Head of caudate nucleus (tissue), 42 donors: ENCODE results near the gene USP6NL.

Experiments used
- DNase-seq, 42 donors: peaks; one replicate each; pipeline versions ENCODE4 v3.0.0 to v3.0.0-alpha.2; 2020 to 2021; ENCODE audit warnings: mixed read lengths in 7 of 42
- intact Hi-C: fragments of 100-400 bp; cut with DNase I; formaldehyde crosslinking; loops from one replicate; pipeline ENCODE4 v1.15.0; 2022

USP6NL gene

DNA sequence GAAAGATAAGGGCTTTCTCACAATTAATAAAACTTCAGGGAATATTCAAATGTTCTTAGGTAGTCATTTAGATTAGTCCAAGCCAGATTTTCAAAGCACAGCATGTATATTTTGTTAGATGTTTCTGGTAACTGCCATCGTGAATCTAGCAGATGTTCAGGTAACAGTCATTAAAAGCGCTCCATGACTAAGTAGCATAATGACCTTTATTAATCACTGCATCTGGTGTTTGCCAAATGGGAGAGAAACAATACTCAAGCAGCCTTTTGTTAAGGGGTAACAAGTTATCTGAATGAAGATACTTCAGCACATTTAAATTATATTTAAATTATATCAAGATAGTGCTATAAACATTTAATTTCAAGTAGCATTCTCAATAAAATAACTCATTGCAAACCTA lies 47.5 kb downstream of the USP6NL start:
- intact Hi-C loops: no loop called here
- DNase-seq: no peak

DNA sequence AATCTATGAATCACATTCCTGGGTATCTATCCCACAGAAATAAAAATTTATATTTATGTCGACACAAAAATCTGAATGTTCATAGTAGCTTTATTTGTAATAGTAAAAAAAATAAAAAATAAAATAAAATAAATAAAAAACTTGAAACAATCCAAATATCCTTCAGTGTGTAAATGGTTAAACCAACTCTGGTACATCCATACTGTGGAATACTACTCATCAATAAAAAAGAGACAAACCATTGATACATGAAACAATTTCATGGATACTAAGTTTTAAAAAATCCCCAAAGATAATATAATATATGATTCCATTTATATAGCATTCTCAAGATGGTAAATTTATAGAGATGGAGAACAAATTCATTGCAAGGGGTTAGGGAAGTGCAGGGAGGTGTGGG lies 48.6 kb downstream of the USP6NL start:
- intact Hi-C loops: no loop called here

DNA sequence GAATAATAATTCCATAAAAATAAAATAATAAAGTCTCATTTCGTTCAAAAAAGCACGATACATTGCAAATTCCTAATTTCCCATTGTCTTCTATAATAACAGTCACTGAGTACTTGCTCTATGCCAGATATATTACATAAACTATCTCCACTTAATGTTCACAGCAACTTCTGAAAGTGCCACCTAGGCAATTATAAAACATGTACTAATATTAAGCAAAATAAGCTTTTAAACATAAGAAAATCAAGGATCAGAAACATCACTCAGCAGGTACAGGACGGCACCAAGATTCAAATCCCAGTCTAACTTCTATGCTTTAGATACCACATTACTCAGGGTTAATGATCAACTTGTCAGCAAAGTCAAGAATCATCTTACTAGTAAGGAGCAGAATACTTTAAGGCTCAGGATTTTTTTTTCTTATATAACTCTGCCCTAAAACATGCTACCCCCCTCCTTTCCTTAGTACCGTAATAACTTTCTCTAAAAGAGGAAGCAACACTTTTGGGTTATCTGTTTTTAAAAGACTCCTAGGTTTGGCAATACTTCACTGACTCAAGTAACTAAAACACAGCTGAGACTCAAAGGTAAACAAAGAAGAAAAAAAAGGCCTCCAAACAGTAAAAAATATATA lies 51.3 kb downstream of the USP6NL start:
- no peak for DNase-seq
- intact Hi-C loops: no loop called here

More for the DNA sequence above, 48.6 kb downstream of the USP6NL start:
- no peak for DNase-seq

DNA sequence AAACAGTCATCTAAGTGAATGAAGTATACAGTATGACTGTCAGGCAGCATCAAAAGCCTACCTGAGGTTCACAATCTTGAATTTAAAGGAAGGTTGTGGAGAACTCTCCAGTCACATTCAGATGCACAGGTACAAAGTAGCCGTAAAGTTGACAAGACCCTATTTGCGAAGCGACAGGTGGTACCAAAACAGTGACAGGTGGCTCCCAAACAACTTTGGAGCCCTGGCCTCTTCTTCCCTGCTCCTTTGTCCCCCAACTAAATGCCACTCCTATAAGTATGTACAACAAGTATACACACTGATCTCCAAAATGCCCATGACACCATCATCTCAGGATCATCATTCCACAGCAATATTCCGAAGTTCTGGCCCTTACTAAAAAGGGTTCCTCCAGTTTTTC lies 53.5 kb downstream of the USP6NL start:
- DNase-seq: no peak
- intact Hi-C loops: no loop called here

DNA sequence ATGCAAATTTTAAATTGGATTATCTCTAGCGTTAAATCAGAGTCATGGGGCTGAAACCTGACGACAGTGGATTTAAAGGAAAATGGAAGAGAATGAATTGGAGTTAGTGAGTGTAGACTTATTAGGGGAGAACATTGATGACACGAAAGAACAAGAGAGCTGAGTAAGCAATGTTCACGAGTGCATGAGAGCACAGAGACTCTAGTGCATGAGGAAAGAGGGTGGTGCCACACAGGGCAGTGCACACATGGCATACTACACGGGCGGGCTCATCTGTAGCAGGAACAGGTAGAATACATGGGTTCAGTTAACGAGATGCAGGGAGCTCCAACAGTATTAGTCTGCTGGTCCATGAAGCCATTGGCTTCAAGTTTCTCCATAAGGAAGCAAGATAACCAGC lies 53.9 kb downstream of the USP6NL start:
- intact Hi-C loops: no loop called here
- DNase-seq: no peak

DNA sequence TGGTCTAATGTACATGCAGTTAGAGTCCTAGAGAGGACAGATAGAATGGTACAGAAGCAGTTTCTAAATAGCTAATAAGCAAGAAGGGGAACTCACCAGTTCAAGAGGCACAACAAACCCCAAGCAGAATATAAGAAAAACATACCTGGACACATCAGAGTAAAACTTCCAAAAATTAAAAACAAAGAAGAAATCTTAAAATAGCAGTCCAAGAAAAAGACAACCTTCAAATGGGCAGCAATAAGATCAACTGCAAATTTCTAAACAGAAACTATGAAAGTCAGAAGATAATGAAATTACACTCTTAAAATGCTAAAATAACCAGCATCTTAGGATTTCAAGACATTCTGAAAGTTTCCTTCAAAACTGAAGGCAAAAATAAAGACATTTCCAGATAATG lies 55.9 kb downstream of the USP6NL start:
- intact Hi-C loops: no loop called here
- DNase-seq: no peak

DNA sequence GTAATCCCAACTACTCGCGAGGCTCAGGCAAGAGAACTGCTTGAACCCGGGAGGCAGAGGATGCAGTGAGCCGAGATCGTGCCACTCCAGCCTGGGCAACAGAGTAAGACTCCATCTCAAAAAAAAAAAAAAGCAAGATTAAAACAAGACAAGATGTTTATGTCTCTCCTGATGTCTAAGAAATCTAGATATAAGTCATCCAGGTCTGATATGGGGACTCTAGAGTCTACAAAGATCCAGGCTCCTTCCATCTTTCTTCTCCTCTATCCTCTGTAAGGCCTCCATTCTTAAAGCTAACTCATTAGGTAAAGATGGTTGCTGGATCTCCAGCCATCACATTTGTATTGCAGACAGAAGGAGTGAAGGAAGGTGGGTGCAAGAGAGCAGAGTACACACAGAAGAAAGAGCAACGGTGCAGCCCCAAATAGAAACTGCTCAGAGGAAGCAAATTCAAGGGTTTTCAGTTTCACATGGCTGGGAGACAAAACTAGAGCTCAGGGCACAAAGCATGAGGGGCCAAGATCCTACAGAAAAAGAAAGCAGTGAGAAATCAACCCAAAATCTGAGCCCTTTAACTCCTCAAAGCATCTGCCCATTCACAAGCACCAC lies 57.6 kb downstream of the USP6NL start:
- DNase-seq: no peak
- intact Hi-C loops: no loop called here

DNA sequence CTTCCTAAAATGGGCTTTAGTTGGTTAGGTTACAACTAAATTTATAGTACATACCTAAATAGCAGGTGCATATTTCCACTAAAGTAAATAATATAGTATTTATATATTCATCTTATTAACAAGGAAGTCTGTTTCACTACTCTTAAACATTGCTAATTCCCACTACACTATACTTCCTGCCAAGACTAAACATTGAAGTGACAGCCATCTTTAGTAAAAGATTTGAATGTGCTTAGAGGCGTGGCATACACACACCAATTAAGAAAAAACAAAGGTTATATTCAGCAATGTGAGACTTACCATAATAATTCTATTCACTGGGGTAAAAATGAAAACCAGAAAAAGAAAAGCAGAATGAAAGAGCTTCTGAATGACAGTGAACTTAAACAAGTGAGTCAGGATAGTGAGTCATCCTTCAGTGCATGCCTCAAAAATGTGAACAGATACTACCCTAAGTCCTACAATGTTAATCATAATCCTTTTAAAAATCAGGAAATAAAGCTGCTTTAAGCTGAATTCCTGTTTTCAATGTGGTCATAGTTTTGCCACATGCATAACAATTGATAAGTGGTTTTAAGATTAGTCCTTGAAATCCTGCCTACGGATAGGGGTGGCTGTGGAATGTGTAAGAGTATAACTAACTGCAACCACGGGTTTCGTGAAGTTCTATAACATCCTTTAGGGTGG lies 59.4 kb downstream of the USP6NL start:
- intact Hi-C loops: no loop called here

DNA sequence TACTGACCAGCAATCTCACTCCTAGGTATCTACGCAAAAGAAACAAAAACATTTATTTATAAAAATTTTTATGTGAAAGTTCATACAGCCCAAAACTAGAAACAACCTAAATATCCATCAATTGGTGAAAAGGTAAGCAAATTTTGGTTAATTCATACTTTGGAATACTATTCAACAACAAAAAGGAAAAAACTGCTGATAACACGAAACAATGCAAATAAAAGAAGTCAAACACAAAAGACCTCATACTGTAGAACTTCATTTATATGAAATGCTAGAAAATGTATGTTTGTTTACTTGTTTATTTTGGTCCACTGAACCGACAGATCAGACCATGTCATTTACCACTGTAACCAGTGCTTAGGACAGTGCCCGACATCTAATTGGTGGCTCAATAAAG lies 60.3 kb downstream of the USP6NL start:
- intact Hi-C loops: no loop called here
- DNase-seq: no peak

More for the DNA sequence above, 59.4 kb downstream of the USP6NL start:
- peak in 2 of 42 donors; percentile 8 to 39 for DNase-seq

DNA sequence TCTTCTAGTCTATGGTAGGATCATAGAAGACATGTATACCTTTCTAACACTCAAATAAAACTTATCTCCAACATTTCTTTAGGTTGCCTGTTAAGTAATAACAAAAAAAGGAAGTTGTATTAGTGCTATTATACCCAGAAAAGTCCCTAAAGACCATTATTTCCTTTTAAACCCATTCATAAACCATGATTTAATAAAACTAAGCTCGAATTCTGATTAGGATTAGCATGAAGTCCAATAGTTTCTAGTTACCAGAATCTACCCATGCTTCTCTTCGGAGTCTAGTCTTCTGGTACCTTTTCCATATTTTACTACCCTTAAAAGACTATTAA lies 62.7 kb downstream of the USP6NL start:
- intact Hi-C loops: no loop called here
- no peak for DNase-seq

DNA sequence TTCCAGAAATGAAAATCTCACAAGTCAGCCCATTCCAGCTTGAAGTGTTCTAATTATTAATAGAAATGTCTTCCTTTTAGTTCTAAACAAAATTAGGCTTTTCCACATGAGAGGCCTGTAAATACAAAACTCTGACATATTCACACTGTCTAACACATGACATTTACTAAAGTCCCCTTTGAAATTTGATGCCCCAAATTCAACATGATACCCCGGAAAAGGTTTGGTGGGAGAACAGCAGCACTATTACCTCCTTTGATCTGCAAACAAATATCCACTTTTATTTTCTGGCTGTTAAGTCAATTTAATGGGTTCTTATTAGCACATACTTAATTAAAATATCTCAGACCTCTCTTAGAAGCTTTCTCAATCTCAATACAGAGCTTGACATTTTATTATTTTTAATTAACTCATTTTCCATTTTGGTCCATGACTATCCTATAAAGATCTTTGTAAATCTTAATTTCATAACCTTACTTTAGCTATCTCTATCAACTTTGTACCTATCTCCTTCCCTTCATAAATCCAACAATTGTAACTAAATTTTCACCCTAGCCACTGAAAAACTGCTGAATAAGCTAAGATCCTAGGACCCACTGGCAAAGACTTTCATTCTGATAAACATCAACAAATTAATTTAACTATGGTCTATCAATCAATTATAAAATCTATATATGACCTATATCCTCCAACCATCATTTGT lies 63.2 kb downstream of the USP6NL start:
- intact Hi-C loops: no loop called here

DNA sequence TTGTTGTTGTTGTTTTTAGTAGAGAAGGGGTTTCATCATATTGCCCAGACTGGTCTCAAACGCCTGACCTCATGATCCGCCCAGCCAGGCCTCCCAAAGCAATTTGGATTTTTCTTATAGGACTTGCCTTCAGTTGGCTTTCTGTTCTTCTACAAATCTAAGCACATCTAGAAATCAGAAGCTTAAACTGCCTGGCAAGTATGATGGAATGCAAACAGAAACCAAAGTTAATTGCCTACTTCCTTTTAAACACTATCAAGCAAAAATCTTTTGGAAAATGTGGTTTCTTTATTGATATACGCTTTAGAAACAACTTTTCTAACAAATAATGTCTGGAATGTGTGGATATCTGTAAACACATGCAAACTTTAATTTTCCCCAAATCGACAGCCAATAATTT lies 64.9 kb downstream of the USP6NL start:
- DNase-seq: no peak
- intact Hi-C loops: no loop called here

More for the DNA sequence above, 63.2 kb downstream of the USP6NL start:
- DNase-seq: no peak

DNA sequence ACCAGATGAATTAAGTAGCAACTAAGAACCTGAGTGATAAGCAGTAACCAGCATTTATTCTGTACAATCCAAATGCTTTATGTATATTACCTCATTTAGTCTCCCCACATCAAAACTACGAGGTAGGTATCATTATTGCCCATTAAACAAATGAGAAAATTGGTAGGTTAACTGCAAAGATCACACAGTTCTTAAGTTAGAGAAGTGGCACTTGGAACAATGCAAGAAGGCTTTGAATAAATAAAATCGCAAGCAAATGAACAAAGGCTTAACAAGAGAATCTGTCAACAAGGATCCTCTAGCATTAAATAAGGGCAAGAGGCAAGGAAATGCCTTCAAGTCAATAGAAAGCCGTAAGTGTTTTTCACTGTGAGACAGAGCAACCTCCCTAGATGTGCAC lies 70.2 kb downstream of the USP6NL start:
- no peak for DNase-seq
- intact Hi-C loops: no loop called here

DNA sequence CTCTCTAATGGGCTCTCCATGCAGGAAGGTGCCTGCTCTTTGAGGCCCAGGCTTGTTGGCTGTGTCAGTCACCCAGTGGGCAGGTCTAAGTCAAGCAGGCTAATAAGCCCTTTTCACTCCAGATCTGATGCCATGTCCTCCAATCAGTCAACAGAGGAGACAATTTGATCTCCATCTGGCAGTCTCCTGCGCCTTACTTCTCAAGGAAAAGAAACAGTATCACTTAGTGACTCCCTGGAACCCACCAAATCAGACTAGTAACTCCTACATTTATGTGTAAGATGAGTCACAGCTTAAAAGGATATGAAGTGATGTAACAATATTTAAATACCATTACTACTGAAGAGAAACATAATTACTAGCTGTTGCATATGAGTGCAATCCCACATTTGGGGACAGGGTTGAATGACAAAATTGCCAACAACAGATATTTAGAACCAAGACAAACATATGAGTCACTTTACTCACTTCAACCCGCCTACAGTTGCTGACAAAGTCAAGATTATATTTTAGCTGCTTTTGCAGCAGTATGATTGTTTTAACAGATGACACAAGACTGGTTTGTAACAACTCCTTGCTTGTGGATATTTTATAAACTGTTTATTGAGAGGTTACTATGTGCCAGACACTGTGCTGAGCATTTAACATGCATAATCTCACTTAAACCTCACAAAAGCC lies 72.1 kb downstream of the USP6NL start:
- intact Hi-C loops: no loop called here
- DNase-seq: peak in 1 of 42 donors; percentile 38

DNA sequence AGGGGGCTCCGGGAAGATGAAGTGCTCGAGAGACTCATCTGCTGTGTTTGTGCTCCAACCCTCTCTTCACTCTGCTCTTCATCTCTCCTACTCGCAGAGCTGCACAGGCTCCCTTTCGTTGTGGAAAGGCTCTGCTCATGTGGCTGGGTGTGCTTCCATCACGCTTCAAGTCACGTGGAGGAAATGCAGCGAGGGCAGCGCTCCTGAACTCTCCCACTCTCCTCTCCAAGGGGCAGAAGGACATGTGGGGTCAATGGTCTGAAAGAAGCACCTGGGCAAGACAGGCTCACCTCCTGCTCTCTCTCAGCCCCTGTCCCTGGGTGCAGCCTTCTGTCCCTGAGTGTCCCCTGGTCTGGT lies 72.6 kb downstream of the USP6NL start:
- no peak for DNase-seq
- intact Hi-C loops: no loop called here

DNA sequence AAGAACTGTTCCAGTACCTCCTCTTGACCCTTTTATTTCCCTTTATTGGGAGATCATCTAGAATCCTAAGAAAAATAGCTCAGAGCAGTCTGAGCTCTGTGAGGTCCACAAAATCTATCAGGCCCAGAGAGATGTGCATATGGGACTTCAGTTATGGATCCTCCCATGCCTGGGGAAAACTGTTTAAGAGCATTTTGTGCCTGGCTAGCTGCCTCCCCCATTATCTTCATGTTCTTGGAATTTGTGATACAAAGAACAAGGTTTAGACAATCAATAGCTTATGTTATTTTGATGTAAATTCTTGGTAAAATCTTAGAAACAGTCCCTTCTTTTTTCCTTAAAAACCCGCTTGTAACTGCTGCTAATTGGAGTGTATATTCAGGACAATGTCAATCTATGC lies 75.2 kb downstream of the USP6NL start:
- intact Hi-C loops: no loop called here
- no peak for DNase-seq

DNA sequence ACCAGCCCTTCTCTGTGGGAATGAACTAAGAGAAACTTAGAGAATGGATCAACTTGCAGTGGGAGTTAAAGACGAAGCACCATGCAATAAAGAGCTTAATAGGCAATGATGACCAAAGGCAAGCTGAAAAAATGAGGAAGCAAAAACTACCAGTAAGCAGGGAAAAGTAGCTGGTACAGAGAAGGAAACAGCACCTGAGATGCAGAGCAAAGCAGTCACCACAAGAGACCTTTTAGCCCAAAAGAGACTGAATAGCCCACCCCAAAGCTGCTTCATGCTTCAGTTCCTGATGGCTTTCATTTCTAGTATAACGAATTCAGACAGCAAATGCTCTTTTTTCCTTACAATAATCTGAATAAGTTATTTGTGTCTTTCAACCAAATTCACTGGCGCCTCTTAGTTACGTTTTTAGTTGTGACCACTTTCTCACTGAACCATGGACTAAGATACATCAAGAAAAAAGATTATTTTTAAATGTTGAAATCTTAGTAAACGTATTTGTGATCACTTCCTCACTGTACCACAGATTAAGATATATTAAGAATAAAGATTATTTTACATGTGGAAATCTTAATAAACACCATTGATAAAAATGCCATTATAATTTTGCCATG lies 76.0 kb downstream of the USP6NL start:
- intact Hi-C loops: no loop called here

DNA sequence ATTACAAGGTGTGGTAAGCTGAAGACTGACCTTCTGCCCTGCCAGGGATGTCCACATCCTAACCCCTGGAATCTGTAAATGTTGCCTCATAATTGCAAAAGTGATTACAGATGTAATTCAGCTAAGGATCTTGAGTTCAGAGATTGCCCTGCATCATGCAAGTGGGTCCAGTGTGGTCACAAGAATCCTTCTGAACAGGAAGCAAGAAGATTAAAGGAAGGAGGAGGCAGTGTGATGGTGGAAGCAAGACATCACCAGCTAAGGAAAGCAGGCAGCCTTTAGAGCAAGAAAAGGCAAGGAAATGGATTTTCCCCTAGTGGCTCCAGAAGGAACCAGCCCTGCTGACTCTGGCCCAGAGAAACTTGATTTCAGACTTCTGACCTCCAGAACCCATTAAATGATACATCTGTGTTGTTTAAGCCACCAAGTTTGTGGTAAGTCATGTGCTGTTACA lies 78.1 kb downstream of the USP6NL start:
- intact Hi-C loops: no loop called here
- no peak for DNase-seq

More for the DNA sequence above, 76.0 kb downstream of the USP6NL start:
- no peak for DNase-seq

DNA sequence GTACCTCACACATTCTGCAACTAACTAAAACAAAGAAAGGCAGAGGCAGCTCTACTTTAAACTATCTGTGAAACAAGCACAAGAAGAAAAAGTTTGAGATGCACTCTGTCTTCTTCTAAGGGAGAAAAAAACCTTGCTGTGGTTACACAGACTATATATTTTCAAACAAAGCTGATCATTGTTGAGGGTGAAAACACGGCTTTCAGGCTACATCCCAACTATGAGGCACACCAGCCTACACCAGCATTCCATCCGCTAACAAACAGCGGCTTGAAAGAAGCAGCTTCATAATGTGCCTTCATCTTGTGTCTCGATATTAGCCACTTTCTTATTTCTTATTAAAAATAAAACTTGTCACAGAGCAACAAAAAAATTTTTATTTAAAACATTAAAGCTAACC lies 79.1 kb downstream of the USP6NL start:
- DNase-seq: peak in 5 of 42 donors; percentile 16 to 48 (median 30)
- intact Hi-C loops: no loop called here
